ENCODE results near the gene HYAL2. TPM values are rescaled to one million over a fixed set of nuclear protein-coding genes. Genes with fewer than 3 reads are reported as not detected.
"Not testable (repeated sequence)": the region's sequence is repeated elsewhere in the genome, so short reads cannot be mapped to it uniquely, and the experiment has no call there.

HYAL2 gene
- polyA plus RNA-seq, 4 donors, result 62.8 to 92.9 (median 75.5) TPM

DNA sequence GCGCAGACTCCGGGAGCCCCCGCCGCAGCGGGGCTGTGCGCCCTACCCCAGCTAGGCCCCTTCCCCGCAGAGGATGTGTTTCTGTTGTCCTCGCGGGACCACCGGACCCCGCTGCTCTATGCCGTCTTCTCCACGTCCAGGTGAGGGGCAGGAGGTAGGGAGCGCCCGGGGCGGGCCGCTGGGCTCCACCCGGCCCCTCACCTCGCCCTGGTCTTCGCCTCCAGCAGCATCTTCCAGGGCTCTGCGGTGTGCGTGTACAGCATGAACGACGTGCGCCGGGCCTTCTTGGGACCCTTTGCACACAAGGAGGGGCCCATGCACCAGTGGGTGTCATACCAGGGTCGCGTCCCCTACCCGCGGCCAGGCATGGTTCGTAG lies 48.9 kb downstream of the HYAL2 start:
- DNase-seq (ENCODE audit: low read depth in 4 of 4, low spot score in 3 of 4), result no peak

DNA sequence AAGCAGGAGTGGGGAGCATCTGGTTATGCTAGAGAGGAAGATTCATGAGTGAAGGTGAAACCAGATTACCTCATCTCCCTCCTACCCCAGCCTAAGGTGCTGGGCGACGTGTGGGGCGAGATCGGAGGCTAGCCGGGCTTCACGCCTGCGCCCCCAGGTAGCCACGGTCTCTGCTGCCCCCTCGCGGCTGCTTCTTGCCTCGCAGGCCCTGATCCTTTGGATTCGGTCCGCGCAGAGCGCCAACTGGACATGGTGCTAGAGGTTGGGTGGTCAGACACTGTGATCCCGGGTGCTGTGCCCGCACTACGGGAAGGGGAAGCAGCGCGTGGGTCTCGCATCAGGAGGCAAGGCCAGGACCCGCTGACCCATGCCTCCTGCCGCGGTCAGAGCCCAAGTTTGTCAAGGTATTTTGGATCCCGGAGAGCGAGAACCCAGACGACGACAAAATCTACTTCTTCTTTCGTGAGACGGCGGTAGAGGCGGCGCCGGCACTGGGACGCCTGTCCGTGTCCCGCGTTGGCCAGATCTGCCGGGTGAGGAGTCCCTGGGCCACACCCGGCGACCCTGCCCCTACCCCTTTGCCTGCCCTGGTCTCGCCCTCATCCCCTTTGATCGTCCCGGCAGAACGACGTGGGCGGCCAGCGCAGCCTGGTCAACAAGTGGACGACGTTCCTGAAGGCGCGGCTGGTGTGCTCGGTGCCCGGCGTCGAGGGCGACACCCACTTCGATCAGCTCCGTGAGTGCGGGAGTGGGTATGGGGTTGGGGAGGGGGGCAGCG lies 49.4 kb downstream of the HYAL2 start:
- DNase-seq (ENCODE audit: low read depth in 4 of 4, low spot score in 3 of 4), result peak in 2 of 4 donors; percentile 69 to 85

DNA sequence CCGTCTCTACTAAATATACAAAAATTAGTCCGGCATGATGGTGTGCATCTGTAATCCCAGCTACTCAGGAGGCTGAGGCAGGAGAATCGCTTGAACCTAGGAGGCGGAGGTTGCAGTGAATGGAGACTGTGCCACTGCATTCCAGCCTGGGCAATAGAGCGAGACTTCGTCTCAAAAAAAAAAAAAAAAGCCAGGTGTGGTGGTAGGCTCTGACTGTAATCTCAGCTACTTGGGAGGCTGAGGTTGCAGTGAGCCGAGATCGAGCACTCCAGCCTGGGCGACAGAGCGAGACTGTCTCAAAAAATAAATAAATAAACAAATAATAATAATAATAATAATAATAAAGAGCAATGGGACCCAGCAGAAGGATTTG lies 50.0 kb downstream of the HYAL2 start:
- DNase-seq (ENCODE audit: low read depth in 4 of 4, low spot score in 3 of 4), result not testable (repeated sequence)

DNA sequence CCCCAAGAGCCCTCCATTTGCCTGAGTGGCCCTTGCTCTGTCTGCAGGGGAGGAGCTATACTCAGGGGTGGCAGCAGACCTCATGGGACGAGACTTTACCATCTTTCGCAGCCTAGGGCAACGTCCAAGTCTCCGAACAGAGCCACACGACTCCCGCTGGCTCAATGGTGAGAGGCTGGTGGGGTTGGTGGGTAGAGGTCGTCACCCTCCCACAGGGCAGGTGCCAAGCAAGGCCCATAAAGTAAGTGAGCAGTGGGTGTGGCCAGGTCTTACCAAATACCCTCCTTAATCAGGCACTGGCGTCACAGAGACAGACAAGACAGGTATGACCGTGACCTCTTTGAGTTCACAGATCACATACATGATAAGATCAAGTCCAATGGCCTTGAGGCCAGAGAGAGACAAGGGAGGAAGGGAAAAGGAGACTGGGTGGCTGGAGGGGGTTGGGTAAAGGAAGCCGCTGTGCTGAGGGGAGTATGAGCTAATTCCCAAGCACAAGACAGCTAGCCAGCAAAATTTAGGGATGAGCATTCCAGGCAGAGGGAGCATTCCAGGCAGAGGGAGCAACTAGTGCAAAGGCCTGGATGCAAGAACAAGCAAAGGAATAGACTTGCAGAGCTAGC lies 51.1 kb downstream of the HYAL2 start:
- no peak for DNase-seq (ENCODE audit: low read depth in 4 of 4, low spot score in 3 of 4)

DNA sequence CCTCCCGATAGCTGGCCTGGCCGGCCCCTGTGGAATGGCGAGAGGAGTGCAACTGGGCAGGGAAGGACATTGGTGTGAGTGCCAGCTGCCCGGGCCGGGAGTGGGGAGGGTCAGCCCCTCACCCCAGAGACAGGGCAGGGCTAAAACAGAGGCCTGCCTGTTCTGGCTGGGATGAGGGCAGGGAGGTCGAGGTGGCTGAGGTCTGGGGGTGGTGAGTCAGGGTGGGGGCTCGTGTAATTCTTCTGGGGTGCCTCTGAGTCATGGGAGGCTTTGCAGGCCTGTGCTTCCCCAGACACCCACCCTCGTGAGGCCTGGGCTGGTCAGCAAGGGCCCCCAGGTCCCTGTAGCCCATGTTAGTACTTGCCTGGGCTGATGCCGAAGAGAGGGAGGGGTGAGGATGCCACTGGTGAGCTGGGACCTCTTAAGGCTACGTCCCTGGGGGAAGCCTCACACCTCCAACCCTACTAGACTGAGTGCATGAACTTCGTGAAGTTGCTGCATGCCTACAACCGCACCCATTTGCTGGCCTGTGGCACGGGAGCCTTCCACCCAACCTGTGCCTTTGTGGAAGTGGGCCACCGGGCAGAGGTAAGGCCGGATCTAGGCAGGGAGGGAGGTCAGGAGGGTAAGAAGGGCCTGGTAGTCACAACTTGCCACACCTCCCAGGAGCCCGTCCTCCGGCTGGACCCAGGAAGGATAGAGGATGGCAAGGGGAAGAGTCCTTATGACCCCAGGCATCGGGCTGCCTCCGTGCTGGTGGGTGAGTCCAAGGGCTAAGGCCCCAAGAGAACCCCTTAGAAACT lies 51.9 kb downstream of the HYAL2 start:
- no peak for DNase-seq (ENCODE audit: low read depth in 4 of 4, low spot score in 3 of 4)

DNA sequence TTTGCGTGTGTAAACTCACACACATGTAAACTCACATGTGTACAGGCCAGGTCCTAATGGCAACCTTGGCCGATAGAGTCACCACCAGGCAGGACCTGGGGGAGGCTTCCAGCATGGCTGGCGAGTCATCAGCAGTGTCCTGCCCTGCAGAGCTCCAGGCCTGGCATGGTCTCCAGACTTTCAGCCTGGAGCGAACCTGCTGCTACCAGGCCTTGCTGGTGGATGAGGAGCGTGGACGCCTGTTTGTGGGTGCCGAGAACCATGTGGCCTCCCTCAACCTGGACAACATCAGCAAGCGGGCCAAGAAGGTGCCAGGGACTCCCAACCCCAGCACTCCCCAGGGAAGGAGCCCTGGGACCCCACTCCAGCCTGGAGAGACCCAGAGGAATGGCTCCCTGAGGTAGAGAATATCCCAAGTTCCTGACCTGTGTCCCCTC lies 52.5 kb downstream of the HYAL2 start:
- DNase-seq (ENCODE audit: low read depth in 4 of 4, low spot score in 3 of 4), result no peak

DNA sequence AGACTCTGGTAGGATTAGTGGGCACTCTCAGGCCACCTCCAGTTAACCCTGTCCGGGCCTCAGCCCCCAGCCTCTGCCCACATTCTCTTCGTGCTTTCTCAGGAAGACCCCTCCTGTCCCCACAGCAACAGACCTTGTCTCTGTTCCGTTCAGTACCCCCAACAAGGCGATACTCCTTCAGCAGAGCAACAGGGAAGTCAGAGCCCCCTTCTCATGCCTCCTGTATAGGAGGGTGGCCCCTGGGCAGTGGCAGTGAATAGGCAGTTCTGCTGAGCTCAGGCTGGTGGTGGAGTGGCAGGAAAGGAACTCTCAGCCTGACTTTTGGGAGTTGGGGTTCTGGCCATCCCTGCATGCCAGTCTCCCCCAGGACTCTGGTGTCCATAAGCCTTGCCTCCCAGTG lies 53.1 kb downstream of the HYAL2 start:
- no peak for DNase-seq (ENCODE audit: low read depth in 4 of 4, low spot score in 3 of 4)

DNA sequence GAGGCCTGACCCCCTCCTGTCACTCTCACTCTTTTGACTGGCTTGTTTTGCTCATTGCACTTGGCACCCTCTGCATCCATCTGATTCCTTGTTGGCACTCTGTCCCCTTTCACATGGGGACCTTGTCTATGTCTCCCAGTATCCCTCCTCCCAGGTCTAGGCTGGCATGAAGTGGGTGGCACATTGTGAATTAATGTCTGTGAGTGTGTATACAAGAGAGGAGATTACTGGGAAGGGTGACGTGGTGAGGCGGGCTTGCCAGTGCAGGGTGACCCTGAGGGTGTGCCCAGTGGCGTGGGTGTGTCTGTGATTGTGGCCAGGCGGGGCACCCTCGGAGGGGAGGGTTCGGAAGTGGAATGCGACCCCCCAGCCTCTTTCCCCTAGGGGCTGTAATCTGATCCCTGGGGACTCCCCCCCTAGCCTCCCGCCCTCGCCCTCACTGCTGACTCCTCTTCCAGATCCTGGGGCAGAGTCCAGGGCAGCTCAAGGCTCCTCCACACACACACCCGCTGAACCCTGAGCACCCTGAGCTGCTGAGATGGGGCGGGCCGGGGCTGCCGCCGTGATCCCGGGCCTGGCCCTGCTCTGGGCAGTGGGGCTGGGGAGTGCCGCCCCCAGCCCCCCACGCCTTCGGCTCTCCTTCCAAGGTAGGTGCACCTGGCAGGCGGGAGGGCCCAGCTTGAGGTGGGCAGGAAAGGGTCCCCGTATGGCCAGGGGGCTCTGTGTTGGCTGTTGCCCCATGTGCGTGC lies 53.7 kb downstream of the HYAL2 start, which contains the start of gene SEMA3B:
SEMA3B (plus strand) TSS at position 445 of the 749 bp plus-strand sequence; CDS start at position 539, 94 bp downstream.
- DNase-seq (ENCODE audit: low read depth in 4 of 4, low spot score in 3 of 4), result no peak

DNA sequence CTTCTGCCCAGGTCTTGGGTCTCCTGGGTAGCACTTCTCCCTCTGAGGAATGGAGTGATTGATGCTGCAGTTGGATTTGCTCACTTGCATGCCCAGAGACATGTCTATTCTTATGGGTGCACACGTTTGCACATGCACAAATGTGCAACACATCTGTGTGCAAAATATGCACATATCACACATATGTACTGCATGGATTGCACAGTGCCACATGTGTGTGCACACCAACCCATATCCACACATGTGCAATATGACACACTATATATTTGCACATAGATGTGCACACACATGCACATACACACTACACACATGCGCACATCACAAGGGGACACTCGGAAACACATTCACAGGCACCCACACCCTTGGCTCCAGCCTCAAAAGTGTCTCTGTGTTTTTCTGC lies 54.3 kb downstream of the HYAL2 start:
- DNase-seq (ENCODE audit: low read depth in 4 of 4, low spot score in 3 of 4), result no peak

Other genes with a start within 250 kb of the HYAL2 start
- 100 to 1,000 TPM; 231 to 273 (median 235) TPM for gene RBM5, start 233.8 kb downstream of the HYAL2 start, polyA plus RNA-seq (ENCODE audit: insufficient read length in 4 of 4)
- gene SEMA3F, start 167.4 kb downstream of the HYAL2 start, polyA plus RNA-seq (ENCODE audit: insufficient read length in 4 of 4), result 10 to 100 TPM; 75.1 to 81.1 (median 78.5) TPM
- gene GNAT1, start 131.1 kb downstream of the HYAL2 start, polyA plus RNA-seq (ENCODE audit: insufficient read length in 4 of 4), result under 1 TPM in 2 of 4 donors, not detected in 2; 0.03 to 0.10 TPM
- 1 to 10 TPM; 5.0 to 9.6 (median 6.6) TPM for gene SLC38A3, start 117.5 kb downstream of the HYAL2 start, polyA plus RNA-seq (ENCODE audit: insufficient read length in 4 of 4)
- gene GNAI2, start 86.5 kb downstream of the HYAL2 start, polyA plus RNA-seq (ENCODE audit: insufficient read length in 4 of 4), result 100 to 1,000 TPM; 203 to 219 (median 207) TPM
- gene SEMA3B, start 53.6 kb downstream of the HYAL2 start, polyA plus RNA-seq (ENCODE audit: insufficient read length in 4 of 4), result 100 to 1,000 TPM in 1 of 4 donors, 10 to 100 TPM in 3; 86.9 to 125 (median 92.2) TPM
- under 1 TPM; 0.51 to 0.75 (median 0.66) TPM for gene LSMEM2, start 43.7 kb downstream of the HYAL2 start, polyA plus RNA-seq (ENCODE audit: insufficient read length in 4 of 4)
- gene IFRD2, start 30.3 kb downstream of the HYAL2 start, polyA plus RNA-seq (ENCODE audit: insufficient read length in 4 of 4), result 10 to 100 TPM; 39.6 to 50.5 (median 45.0) TPM
- gene HYAL3, start 23.3 kb downstream of the HYAL2 start, polyA plus RNA-seq (ENCODE audit: insufficient read length in 4 of 4), result 1 to 10 TPM; 3.1 to 3.8 (median 3.1) TPM
- gene NAA80, start 23.3 kb downstream of the HYAL2 start, polyA plus RNA-seq (ENCODE audit: insufficient read length in 4 of 4), result 10 to 100 TPM in 1 of 4 donors, 1 to 10 TPM in 3; 8.6 to 10.5 (median 9.9) TPM
- gene HYAL1, start 19.2 kb downstream of the HYAL2 start, polyA plus RNA-seq (ENCODE audit: insufficient read length in 4 of 4), result 1 to 10 TPM; 6.2 to 8.0 (median 6.8) TPM
- gene TUSC2, start 5.5 kb upstream of the HYAL2 start, polyA plus RNA-seq (ENCODE audit: insufficient read length in 4 of 4), result 10 to 100 TPM; 24.6 to 29.7 (median 27.7) TPM
- gene RASSF1, start 18.1 kb upstream of the HYAL2 start, polyA plus RNA-seq (ENCODE audit: insufficient read length in 4 of 4), result 10 to 100 TPM; 17.5 to 22.8 (median 17.8) TPM
- 1 to 10 TPM; 3.6 to 4.7 (median 3.8) TPM for gene ZMYND10, start 23.0 kb upstream of the HYAL2 start, polyA plus RNA-seq (ENCODE audit: insufficient read length in 4 of 4)
- 10 to 100 TPM; 30.3 to 36.9 (median 32.6) TPM for gene NPRL2, start 28.0 kb upstream of the HYAL2 start, polyA plus RNA-seq (ENCODE audit: insufficient read length in 4 of 4)
- gene CYB561D2, start 28.1 kb upstream of the HYAL2 start, polyA plus RNA-seq (ENCODE audit: insufficient read length in 4 of 4), result 10 to 100 TPM; 11.9 to 18.3 (median 15.3) TPM
- 10 to 100 TPM; 37.8 to 49.5 (median 38.7) TPM for gene TMEM115, start 36.8 kb upstream of the HYAL2 start, polyA plus RNA-seq (ENCODE audit: insufficient read length in 4 of 4)
- gene CACNA2D2, start 180.9 kb upstream of the HYAL2 start, polyA plus RNA-seq (ENCODE audit: insufficient read length in 4 of 4), result 10 to 100 TPM; 14.9 to 18.1 (median 15.2) TPM
- gene C3orf18, start 245.0 kb upstream of the HYAL2 start, polyA plus RNA-seq (ENCODE audit: insufficient read length in 4 of 4), result 10 to 100 TPM; 15.0 to 18.4 (median 16.8) TPM
- 10 to 100 TPM; 21.9 to 27.6 (median 23.4) TPM for gene HEMK1, start 246.8 kb upstream of the HYAL2 start, polyA plus RNA-seq (ENCODE audit: insufficient read length in 4 of 4)